Breast epithelium (tissue), 4 donors: ENCODE data around the gene IQGAP2. TPM values are rescaled to one million over a fixed set of nuclear protein-coding genes. Genes with fewer than 3 reads are reported as not detected.

Source experiments
- DNase-seq, 2 donors: peaks; one replicate each; pipeline ENCODE4 v3.0.0-alpha.2; 2019; ENCODE audit warnings: low spot score in 2 of 2
- H3K27ac ChIP-seq, 2 donors: fragments of 200-600 bp; sonication (generic) in 1 of 2; one replicate each; pipeline ENCODE4 v1.5.1; 2016 to 2019; ENCODE audit warnings: mild to moderate bottlenecking in 1 of 2
- H3K27me3 ChIP-seq, 2 donors: fragments of 200-600 bp; sonication (generic) in 1 of 2; one replicate each; pipeline versions ENCODE4 v1.5.1 to v1.6.0; 2017 to 2019; ENCODE audit warnings: control low read depth in 1 of 2, mild to moderate bottlenecking in 1 of 2
- H3K36me3 ChIP-seq: fragments of 200-600 bp; one replicate; pipeline ENCODE4 v1.5.1; 2019
- H3K4me1 ChIP-seq, 2 donors: fragments of 200-600 bp; sonication (generic); one replicate each; pipeline ENCODE4 v1.5.1; 2016 to 2019; ENCODE audit warnings: control low read depth in 1 of 2
- H3K4me3 ChIP-seq, 3 donors: fragments of 200-600 bp; sonication (generic); 1 replicate in 2 of 3; 2 replicates in 1 of 3; pipeline ENCODE4 v1.5.1; 2016 to 2019; ENCODE audit warnings: mild to moderate bottlenecking in 3 of 3, moderate library complexity in 2 of 3
- H3K9me3 ChIP-seq, 2 donors: fragments of 200-600 bp; sonication (generic) in 1 of 2; one replicate each; pipeline ENCODE4 v1.5.1; 2016 to 2019; ENCODE audit warnings: control low read depth in 1 of 2
- POLR2A ChIP-seq: fragments of 450-650 bp; IDR thresholded peaks from one replicate; pipeline ENCODE4 v1.6.1; 2016; ENCODE audit warnings: antibody characterized with exemption, mild to moderate bottlenecking, moderate library complexity
- POLR2AphosphoS5 ChIP-seq, 3 donors: sonication (generic); formaldehyde crosslinking; IDR thresholded peaks; one replicate each; pipeline ENCODE4 v1.6.1; 2017; ENCODE audit warnings: antibody characterized with exemption in 3 of 3
- intact Hi-C: fragments of 100-400 bp; cut with DNase I; formaldehyde crosslinking; loops from one replicate; pipeline ENCODE4 v1.15.1; 2023; ENCODE audit warnings: low total_unique reads
- total RNA-seq, 3 donors: library from RNA; depleted of rRNA; stranded (reverse); fragments of >200 nt; gene quantifications; one replicate each; pipeline ENCODE4 v1.1.0, GENCODE V29; 2016
- TF ChIP-seq, protein P1 (sequence below), 3 donors: fragments of 450-650 bp; IDR thresholded peaks; one replicate each; pipeline ENCODE4 v1.5.1; 2016 to 2017; ENCODE audit warnings: antibody characterized with exemption in 3 of 3, mild to moderate bottlenecking in 3 of 3, moderate library complexity in 3 of 3

Gene IQGAP2
- total RNA-seq, 3 donors from 2014 or later = 31.7 to 70.2 (median 44.6) TPM

DNA sequence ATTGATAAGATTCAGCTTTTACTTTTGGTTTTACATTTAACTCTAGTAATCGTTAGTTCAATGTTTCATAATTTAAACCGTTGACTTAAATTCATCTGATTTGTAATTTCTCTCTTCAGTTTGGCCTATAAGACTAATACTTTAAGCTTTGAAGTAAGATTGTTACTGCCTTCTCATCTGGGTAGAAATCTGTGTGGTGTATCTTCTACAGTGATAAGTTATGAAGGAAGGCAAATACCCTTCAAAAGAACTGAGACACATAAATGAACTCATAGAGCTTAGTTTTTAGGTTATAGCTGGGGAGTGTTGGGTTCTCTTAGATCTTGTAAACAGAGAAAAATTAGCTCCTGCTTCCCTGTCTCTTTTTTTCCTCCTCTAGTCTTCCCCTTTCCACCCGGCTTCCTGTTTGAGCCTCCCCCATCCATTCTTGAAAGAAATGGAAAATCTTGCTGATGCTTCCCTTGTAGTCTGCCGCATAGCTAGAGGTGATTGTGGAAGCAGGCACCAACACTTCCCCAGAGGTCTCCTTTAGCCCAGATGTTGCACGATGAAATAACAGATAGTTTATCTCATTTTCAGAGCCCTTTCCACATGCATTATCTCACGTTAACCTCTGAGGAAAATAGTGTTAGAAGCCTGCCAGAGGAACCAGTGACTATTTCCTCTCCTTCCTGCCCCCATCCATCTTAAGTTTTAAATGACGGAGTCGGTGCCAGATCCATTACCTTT lies 222.2 kb downstream of the IQGAP2 start:
- no peaks in the 10 kb centered on the region for H3K9me3 ChIP-seq
- H3K27me3 ChIP-seq = no peaks in the 10 kb centered on the region
- intact Hi-C loops = no loop called here
- H3K27ac ChIP-seq = no peak overlapping the region
- TF ChIP-seq POLR2AphosphoS5 (IDR thresholded peaks at IDR 0.05) = no peak
- TF ChIP-seq, protein P1, sequence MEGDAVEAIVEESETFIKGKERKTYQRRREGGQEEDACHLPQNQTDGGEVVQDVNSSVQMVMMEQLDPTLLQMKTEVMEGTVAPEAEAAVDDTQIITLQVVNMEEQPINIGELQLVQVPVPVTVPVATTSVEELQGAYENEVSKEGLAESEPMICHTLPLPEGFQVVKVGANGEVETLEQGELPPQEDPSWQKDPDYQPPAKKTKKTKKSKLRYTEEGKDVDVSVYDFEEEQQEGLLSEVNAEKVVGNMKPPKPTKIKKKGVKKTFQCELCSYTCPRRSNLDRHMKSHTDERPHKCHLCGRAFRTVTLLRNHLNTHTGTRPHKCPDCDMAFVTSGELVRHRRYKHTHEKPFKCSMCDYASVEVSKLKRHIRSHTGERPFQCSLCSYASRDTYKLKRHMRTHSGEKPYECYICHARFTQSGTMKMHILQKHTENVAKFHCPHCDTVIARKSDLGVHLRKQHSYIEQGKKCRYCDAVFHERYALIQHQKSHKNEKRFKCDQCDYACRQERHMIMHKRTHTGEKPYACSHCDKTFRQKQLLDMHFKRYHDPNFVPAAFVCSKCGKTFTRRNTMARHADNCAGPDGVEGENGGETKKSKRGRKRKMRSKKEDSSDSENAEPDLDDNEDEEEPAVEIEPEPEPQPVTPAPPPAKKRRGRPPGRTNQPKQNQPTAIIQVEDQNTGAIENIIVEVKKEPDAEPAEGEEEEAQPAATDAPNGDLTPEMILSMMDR (IDR thresholded peaks at IDR 0.05) = no peak
- TF ChIP-seq POLR2A = no peak
- no peak for DNase-seq
- no peaks in the 10 kb centered on the region for H3K36me3 ChIP-seq
- no peaks in the 10 kb centered on the region for H3K4me1 ChIP-seq
- no peak overlapping the region for H3K4me3 ChIP-seq

DNA sequence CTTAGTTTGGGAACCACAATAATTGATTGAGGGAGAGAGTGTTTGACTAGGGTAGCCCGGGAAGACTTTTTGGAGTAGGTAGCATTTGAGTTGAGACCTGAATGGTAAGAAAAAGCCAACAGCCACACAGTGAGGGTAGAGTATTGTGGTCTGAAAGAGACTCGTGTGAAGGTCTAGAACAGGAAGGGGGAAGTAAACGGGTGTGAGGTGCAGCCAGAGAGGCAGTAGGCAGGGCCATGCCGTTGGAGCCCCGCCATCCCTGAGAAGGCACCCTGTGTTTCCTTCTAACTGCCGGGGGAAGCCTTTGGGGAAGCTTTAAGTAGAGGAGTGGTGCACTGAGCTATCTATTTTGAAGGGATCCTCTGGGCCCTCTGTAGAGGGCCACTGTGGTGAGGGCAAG lies 223.7 kb downstream of the IQGAP2 start:
- no peaks in the 10 kb centered on the region for H3K9me3 ChIP-seq
- H3K27ac ChIP-seq = no peak overlapping the region
- no peak overlapping the region for H3K4me3 ChIP-seq
- H3K36me3 ChIP-seq = no peaks in the 10 kb centered on the region
- no peaks in the 10 kb centered on the region for H3K27me3 ChIP-seq
- TF ChIP-seq POLR2A (no peak), POLR2AphosphoS5 (IDR thresholded peaks at IDR 0.05) (no peak)
- TF ChIP-seq, protein P1 (IDR thresholded peaks at IDR 0.05) = no peak
- no peaks in the 10 kb centered on the region for H3K4me1 ChIP-seq
- DNase-seq = no peak
- intact Hi-C loops = no loop called here

DNA sequence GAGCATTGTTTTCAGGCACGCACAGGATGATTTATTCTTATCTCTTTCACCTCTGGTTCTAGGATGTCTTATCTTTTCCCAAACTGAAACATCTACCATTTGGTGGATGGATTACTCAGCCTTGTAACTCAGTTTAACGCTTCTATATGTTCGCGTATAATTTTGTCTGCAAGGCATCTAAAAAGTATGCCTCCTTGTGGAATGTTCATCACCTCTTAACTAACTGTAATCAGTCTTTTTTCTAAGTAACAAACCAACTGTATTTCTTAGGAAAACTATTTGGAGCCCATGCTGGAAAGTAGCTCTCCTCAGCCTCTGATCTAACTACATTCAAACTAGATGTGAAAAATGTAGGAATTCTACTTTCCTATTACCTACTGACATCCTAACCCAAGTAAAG lies 231.6 kb downstream of the IQGAP2 start:
- Histone ChIP-seq H3K4me3 (no peak overlapping the region), H3K36me3 (no peaks in the 10 kb centered on the region), H3K27ac (no peak overlapping the region), H3K27me3 (no peaks in the 10 kb centered on the region), H3K9me3 (no peaks in the 10 kb centered on the region), H3K4me1 (no peaks in the 10 kb centered on the region)
- intact Hi-C loops = no loop called here
- no peak for DNase-seq
- TF ChIP-seq, protein P1 (IDR thresholded peaks at IDR 0.05) = no peak
- TF ChIP-seq POLR2AphosphoS5 (IDR thresholded peaks at IDR 0.05) = no peak
- TF ChIP-seq POLR2A = no peak

DNA sequence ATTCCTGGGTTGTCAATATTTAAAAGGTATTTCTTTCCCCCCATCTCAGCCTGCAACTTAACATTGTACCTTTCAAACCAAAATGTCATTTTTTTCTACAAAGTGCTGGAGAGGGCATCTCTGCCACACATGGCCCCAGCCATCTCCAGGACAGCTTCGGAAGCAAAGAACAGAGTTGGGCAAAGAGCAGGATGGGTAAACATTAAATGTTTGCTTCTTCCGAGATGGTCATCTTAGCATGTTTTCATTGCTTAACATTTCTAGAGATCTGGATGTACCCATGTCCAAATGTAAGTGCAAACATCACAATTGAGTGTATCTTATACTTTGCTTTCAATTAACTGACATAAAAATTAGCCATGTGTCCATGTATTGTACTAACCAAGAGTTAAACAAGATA lies 234.4 kb downstream of the IQGAP2 start:
- Histone ChIP-seq H3K4me1 (no peaks in the 10 kb centered on the region), H3K4me3 (no peak overlapping the region), H3K27me3 (no peaks in the 10 kb centered on the region), H3K36me3 (no peaks in the 10 kb centered on the region), H3K27ac (no peak overlapping the region), H3K9me3 (no peaks in the 10 kb centered on the region)
- DNase-seq = no peak
- intact Hi-C loops = no loop called here
- TF ChIP-seq POLR2AphosphoS5 (IDR thresholded peaks at IDR 0.05) (no peak), POLR2A (no peak)
- TF ChIP-seq, protein P1 (IDR thresholded peaks at IDR 0.05) = no peak

DNA sequence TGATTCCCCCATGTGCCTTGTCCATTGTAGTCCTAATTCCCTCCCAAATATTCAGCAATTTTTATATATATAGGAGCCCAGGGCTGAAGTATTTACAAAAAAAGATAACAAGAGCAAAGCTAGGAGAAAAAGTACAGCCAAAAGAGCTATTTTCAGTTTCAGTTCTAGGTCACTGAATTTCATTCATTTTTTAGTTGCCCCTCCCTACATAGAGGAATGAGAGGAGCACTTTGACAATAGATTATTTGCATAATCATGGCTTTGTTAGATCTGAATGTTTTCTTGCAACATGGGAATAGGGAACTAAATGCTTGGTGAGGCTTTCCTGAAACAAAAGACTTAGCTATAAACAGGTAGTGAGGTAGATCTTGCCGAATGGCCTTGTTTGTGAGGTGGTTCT lies 235.4 kb downstream of the IQGAP2 start:
- intact Hi-C loops = no loop called here
- H3K27ac ChIP-seq = no peak overlapping the region
- TF ChIP-seq, protein P1 (IDR thresholded peaks at IDR 0.05) = no peak
- no peak for TF ChIP-seq POLR2A
- no peak for TF ChIP-seq POLR2AphosphoS5 (IDR thresholded peaks at IDR 0.05)
- DNase-seq = no peak
- H3K9me3 ChIP-seq = no peaks in the 10 kb centered on the region
- no peak overlapping the region for H3K4me3 ChIP-seq
- H3K4me1 ChIP-seq = no peaks in the 10 kb centered on the region
- H3K36me3 ChIP-seq = no peaks in the 10 kb centered on the region
- H3K27me3 ChIP-seq = no peaks in the 10 kb centered on the region
